SHP77 treated with DMSO at 0.1 percent for 48 hours (cell line): ENCODE results near the gene RHOT1.
"Not testable (repeated sequence)": the region's sequence is repeated elsewhere in the genome, so short reads cannot be mapped to it uniquely, and the experiment has no call there.

ENCODE experiments used
- DNase-seq: peaks from one replicate; lab custom pipeline; 2025; lab: John Stamatoyannopoulos, UW

RHOT1 gene

DNA sequence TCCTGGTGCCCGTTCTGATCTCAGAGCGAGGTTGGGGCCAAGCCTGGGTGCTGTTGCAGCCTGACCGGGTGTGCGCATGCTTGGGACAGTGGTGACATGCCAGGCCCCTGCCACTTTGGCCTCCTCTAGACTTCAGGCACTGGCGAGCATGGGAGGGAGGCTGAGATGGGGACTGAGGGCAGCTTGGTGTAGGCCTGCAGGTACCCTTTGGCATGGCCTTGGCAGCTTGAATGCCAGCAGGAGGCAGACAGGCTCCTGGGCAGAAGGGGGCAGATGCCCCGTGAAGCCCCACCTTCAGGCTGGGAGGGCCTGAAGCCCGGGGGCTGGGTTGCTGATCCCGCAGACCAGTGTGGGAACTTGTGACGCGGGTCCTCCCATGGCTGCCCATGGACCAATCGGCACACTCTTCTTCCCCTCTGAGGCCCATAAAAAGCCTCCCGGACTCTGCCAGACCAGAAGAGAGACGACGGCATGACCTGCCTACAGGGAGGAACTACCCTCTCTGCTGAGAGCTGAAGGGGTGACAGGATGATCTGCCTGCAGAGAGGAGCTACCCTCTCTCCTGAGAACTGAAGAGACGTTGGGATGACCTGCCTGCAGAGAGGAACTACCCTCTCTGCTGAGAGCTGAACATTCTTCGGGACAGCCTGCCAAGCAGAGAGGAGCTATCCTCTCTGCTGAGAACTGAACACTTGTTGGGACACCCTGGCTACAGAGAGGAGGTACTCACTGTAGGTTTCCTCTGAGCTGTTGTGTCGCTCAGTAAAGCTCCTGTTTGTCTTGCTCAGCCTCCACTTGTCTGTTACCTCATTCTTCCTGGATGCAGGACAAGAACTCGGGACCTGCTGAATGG, 17.5 kb downstream of the RHOT1 start:
- no peak for DNase-seq

DNA sequence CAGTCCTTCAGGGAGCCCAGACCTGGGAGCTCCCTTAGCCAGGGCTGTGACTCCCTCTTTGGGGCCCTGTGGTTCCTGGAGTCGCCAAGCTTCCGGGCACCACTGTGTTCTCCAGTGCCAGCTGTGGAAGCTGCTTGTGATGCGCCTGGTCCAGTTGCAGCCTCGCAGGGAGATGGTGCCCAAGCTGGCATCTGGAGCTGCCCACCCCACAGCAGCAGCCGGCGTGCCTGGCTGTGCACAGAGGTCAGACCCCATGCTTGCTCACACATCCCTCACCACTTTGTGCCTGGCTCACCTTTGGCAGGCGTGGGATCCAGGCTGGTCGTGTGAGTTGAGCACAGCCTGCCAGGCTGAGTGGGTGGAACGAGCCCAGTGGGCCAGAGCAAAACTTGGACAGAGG, 18.2 kb downstream of the RHOT1 start:
- no peak for DNase-seq

DNA sequence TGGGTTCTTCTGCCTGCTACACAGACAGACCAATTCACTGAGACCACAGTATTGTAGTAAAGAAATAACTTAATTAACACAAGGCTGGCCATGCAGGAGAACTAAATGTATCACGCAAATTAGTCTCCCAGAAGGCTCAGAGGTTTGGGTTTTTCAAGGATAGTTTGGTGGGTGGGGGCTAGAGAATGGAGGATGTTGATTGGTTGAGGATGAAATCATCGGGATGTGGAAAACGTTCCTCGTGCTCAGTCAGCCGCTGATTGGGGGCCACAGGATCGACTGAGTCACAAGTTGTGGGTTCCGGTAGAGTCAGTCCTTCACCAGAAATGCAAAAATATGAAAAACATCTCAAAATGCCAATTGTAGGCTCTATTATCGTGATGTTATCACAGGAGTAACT, 18.7 kb downstream of the RHOT1 start:
- DNase-seq, result no peak

DNA sequence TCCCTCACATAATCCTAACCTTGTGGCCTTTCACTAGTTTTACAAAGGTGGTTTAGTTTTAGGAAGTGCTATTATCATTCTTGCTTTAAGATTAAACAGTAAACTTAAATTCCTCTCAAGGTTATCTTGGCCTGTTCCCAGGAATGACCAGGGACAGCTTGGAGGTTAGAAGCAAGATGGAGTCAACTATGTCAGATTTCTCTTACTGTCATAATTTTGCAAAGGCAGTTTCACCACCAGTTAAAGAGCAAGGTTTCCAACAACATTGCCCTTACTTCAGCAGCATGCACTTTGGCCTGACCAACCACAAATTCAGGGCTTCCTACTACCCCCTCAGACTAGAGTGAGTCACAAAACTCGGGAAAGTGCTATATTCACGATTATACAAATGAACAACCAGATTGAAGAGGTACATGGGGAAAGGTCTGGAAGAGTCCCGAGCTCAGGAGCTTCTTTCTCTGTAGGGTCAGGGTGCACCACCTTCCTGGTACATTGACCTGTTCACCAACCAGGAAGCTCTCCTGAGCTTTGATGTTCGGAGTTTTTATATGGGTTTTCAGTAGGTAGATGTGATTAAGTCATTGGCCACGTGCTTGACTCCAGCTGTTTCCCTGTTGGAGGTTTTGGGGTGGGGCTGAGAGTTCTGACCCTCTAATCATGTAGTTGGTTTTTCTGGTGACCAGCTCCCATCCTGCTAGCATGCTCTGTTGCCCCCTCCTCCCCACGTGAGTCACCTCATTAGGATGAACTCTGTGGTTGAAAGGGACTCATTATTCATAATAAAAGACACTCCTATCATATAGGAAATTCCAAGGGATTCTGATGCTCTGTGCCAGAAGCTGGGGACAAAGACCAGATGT, 19.4 kb downstream of the RHOT1 start:
- DNase-seq, result no peak

DNA sequence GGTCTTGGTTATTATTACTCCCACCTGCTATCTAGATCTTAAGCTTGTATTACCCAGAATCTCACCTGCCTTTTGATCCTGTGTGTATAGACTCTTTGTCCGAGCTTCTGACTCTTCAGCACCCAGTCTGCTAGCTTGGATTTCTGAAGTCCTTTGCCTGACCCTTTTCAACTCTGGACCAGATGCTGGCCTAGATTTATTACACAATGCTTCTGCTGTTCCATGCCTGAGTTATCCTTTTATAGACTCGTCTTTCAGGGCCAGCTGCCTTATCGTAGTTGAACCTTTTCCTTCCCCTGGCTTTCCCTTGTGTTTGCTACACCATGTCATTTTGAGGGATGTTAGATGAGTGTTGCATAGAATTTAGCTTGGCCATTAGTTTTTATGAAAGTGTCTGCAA, 32.6 kb downstream of the RHOT1 start:
- no peak for DNase-seq

DNA sequence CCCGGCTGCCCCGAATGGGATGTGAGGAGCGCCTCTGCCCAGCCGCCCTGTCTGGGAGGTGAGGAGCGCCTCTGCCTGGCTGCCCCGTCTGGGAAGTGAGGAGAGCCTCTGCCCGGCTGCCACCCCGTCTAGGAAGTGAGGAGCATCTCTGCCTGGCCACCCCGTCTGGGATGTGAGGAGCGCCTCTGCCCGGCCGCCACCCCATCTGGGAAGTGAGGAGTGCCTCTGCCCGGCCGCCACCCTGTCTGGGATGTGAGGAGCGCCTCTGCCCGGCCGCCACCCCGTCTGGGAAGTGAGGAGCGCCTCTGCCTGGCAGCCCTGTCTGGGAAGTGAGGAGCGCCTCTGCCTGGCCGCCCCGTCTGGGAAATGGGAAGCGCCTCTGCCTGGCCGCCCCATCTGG, 36.4 kb downstream of the RHOT1 start:
- not testable (repeated sequence) for DNase-seq

DNA sequence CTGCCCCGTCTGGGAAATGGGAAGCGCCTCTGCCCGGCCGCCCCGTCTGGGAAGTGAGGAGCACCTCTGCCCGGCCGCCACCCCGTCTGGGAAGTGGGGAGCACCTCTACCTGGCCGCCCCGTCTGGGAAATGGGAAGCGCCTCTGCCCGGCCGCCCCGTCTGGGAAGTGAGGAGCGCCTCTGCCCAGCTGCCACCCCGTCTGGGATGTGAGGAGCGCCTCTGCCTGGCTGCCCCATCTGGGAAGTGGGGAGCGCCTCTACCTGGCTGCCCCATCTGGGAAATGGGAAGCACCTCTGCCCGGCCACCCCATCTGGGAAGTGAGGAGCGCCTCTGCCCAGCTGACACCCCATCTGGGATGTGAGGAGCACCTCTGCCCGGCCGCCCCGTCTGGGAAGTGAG, 36.8 kb downstream of the RHOT1 start:
- DNase-seq, result not testable (repeated sequence)

DNA sequence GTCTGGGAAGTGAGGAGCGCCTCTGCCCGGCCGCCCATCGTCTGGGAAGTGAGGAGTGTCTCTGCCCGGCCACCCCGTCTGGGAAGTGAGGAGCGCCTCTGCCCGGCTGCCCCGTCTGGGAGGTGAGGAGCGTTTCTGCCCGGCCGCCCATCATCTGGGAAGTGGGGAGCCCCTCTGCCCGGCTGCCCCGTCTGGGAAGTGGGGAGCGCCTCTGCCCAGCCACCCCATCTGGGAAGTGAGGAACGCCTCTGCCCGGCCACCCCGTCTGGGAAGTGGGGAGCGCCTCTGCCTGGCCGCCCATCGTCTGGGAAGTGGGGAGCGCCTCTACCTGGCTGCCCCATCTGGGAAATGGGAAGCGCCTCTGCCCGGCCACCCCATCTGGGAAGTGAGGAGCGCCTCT, 37.2 kb downstream of the RHOT1 start:
- DNase-seq, result not testable (repeated sequence)

DNA sequence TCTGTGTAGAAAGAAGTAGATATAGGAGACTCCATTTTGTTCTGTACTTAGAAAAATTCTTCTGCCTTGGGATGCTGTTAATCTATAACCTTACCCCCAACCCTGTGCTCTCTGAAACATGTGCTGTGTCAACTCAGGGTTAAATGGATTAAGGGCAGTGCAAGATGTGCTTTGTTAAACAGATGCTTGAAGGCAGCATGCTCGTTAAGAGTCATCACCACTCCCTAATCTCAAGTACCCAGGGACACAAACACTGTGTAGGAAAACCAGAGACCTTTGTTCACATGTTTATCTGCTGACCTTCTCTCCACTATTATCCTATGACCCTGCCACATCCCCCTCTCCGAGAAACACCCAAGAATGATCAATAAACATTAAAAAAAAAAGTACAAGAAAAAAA, 38.0 kb downstream of the RHOT1 start:
- not testable (repeated sequence) for DNase-seq

DNA sequence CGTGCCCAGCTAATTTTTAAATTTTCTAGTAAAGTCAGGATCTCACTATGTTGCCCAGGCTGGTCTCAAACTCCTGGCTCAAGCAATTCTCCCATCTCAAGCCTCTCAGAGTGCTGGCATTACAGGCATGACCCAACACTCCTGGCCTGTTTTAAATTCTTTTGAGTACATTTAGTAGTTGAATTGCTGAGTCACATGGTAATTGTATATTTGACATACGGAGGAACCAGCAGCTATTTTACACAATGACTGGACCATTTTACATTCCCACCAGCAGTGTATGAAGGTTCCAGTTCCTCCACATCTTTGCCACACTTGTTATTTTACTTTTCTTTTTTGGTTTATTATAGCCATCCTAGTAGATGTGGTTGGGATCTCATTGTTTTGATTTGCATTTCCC, 43.6 kb downstream of the RHOT1 start:
- DNase-seq, result no peak

DNA sequence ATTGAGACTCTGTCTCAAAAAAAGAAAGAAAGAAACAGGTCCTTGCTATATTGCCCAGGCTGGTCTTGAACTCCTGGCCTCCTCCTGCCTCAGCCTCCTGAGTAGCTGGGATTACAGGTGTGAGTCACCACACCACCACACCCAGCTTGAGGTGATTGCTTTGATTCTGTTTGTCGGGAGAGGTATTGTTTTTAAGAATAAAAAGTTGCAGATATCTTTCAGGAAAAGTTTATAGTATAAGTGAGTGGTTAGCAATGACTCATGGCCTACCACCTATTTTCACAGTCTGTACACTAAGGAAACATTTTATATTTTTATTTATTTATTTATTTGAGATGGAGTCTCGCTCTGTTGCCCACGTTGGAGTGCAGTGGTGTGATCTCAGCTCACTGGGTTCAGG, 45.0 kb downstream of the RHOT1 start:
- no peak for DNase-seq

DNA sequence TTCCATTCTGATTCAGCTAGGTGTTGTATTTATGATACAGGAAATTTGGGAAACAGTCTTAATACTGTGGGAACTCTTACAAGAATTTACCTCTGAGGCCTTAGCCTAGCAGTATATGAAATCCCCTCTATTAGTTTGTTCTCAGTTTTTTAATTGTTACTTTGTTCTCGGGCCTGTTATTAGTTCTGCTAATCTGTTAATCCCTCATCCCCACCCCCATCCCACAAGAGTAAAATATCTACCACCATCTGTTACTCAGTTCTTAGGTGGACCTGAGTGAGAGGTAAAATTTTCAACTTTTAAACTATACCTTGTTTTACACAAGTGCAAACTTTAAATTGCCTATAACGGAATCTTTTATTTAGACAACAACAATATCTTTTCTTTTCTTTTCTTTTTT, 47.0 kb downstream of the RHOT1 start:
- DNase-seq, result no peak

DNA sequence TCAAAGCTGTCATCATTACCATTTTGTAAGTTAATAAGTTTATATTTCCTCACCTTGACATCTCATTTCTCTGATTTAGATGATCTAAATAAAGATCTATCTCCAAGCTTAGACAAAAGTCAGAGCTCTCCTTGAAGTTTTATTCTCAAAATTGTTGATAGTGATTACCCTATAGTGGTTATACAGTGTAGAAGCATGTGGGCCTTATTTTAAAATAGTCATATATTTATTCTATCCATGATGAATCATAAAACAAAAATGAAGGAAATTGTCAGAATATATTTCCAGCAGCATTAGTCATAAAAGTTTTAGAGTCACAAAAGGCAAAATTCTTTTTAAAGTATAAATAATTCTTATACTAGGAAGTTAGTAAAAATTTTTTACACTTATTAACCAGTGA, 49.0 kb downstream of the RHOT1 start:
- DNase-seq, result no peak

DNA sequence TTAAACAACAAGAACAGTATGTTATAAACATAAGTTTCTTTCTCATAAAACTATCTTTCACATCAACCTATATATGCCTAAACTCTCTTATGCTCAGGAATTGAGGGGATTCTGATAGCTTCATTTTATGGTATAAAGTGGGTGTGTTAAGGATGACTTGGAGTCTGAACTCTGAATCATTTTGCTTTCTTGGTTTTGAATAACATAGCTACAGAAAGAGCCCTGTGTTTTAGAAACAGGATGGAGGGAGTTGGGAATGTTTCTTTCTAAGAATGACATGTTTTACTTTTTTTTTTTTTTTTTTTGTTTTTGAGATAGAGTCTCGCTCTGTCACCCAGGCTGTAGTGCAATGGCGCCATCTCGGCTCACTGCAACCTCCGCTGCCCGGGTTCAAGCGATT, 50.1 kb downstream of the RHOT1 start:
- no peak for DNase-seq

DNA sequence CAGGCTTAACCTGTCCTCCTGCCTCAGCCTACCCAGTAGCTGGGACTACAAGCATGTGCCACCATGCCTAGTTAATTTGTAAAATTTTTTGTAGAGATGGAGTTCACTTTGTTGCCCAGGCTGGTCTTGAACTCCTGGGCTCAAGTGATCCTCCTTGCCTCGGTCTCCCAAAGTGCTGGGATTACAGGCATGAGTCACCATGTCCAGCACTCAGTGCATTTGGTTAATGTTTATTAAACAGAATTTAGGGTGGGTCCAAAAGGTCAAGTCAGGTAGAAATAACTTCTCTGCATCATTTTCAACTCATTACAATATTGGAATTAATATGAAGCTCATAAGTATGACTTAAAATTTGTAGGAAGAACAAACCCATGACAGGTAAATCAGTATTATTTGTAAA, 55.7 kb downstream of the RHOT1 start:
- DNase-seq, result no peak

DNA sequence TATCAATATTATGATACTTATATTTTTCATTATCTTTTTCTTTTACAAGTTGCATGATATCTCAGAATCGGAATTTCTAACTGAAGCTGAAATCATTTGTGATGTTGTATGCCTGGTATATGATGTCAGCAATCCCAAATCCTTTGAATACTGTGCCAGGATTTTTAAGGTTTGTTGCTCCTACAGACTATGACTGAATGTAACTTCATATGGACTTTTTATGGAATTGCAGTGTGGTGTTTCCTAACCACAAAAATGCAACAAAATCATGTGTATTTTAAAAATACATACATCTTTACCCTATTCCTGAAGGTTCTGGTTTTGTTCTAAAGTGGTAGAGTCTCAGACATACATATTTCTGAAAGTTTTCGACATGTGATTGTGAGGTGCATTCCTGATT, 64.6 kb downstream of the RHOT1 start:
- no peak for DNase-seq

DNA sequence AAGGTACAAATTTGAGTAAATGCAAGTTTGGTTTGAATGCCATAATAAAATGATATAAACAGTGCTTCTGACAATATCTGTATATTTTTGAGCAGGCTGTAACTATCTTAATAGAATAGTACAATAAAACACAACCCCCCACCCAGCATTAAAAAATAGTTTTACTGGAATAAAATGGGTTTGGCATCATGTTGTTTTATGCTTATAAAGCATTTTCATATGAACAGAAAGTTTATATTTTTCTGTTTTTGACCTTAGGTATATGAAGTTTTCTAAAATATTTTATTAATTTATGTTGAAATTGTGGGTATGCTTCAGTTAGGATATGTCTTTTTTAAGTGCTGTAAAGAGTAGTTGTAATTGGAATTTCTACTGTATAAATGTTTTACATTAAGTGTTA, 66.1 kb downstream of the RHOT1 start:
- no peak for DNase-seq

DNA sequence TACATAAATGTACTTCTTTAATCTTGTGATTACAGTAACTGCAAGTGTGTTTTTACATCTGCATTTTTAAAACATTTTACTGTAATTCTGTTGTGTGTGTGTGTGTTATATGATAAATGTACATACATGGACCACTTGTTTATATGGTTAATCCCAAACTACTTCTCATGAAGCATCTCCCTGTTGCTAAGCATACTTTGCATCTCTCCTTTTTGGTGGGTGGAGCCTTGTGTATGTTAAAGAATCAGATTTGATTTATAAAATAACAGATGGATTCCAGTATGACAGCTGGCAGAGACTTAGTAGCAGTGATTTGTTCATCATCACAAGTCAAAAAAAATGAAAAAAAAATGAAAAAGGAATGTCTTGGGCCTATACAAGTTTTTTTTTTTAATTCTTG, 67.3 kb downstream of the RHOT1 start:
- DNase-seq, result no peak

DNA sequence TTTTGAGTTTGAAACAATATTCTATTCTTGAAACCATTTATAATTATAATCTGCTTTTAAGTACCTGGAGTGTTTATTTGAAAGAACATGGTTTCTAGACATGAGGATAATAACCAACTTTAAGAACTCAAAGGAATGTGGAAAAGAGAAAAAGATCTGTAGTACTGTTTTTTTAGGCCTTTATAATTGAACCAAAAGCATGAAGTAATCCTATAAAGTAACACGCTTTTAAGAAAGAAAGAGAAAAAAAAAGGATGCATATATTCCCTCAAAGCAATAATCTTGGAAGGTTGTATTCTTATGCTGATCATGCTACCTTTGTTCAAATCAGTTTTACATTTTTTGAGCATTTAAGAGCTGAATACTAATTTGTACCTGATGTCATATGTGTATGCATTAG, 69.4 kb downstream of the RHOT1 start:
- no peak for DNase-seq

DNA sequence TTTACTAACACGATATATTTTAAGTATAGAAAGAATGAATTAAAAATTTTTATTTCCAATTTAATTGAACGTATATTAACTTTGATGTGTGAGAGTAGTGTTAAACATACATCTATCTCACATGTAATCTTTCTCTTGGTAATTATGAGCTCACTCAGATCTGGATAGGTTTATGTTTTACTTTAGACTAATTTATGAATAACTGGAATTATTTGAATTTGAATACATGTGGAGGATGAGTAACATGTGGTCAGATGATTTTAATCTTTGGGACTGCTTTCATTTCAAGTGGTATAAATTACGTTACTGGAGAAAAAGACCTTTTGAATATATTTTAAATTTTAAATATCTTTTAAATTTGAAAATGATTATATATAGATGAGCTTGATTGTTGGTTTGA, 73.4 kb downstream of the RHOT1 start:
- no peak for DNase-seq

DNA sequence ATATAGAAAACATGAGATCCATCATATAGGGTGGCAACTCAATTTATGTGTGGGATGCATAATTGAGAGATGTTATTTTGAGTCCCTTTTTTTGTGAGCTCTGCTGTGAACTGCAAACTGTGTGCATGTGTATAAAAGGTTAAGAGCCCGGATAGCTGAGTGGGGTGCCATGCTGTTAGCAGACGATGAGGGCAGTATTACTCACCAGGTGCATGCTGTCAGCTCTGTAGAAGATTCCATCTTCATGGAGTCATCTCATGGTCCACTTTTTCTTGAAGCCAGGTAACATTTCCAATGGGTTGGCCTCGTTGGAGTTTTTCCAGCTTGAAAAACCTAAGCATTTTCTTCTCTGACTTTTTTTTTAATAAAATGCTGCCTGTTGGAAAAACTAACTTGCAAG, 80.3 kb downstream of the RHOT1 start:
- DNase-seq, result no peak

DNA sequence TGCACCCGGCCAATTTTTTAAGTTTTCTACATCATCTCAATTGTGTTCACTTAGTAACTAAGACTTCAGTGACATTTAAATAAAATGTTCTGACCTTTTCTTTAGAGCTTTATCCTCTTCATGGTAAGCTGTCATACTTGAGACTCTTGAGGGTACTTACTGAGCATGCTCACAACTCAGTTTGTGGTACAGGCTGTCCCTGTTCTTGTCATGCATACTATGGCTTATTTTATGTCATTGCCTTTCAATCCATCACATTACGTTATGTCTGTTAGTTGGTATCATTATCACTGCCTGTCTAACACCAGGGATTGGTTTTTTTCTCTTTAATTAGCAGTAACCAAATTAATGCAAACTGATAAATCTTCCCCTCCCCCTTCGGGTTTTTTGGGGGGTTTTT, 81.4 kb downstream of the RHOT1 start:
- DNase-seq, result no peak

DNA sequence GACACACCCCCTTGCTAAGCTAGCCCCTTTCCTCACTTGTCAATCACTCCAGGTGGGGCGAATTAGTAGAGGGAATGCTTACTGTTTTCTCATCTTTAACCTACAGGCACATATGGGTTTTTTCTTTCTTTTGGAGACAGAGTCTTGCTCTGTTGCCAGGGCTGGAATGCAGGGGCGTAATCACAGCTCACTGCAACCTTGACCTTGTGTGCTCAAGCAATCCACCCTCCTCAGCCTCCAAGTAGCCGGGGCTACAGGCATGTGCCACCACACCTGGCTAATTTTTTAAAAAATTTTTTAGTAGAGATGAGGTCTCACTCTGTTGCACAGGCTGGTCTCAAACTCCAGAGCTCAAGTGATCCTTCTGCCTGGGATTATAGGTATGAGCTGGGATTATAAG, 84.6 kb downstream of the RHOT1 start:
- DNase-seq, result no peak
